ENCODE data around the gene GPS1. TPM values are rescaled to one million over a fixed set of nuclear protein-coding genes. Genes with fewer than 3 reads are reported as not detected.
A peak's percentile ranks its signal among the peaks of the same experiment; 100 is the strongest.

The GPS1 gene
- total RNA-seq, 1 experiment from 2014 or later = 181 TPM

- POLR2A ChIA-PET = interaction anchor here (1.5 kb wide), 1 partner anchor 28 kb away, joined by 4 read pairs; no protein-coding TSS in a partner anchor
- no peak for DNase-seq (ENCODE audit: low spot score)
- no peak for ATAC-seq
- no peak overlapping the region for H3K4me3 Mint-ChIP-seq
- no peak overlapping the region for H3K27ac Mint-ChIP-seq
- no peaks in the 10 kb centered on the region for H3K27me3 Mint-ChIP-seq (ENCODE audit: low read depth)
- H3K9me3 Mint-ChIP-seq = no peaks in the 10 kb centered on the region
- TF ChIP-seq NR3C1 (CRISPR knock-in tag; conservative IDR thresholded peaks at IDR 0.05; ENCODE audit: low read depth) (no peak), GRHL2 (CRISPR knock-in tag; IDR thresholded peaks at IDR 0.05; ENCODE audit: insufficient replicate concordance, severe bottlenecking) (no peak), AR (CRISPR knock-in tag; IDR thresholded peaks at IDR 0.05) (no peak), PREB (CRISPR knock-in tag; IDR thresholded peaks at IDR 0.05; ENCODE audit: borderline replicate concordance) (no peak), ZSCAN18 (CRISPR knock-in tag; IDR thresholded peaks at IDR 0.05) (no peak), ZNF281 (CRISPR knock-in tag; IDR thresholded peaks at IDR 0.05) (no peak), ZNF138 (CRISPR knock-in tag; conservative IDR thresholded peaks at IDR 0.05) (no peak), FOXP1 (CRISPR knock-in tag; IDR thresholded peaks at IDR 0.05; ENCODE audit: borderline replicate concordance) (no peak), PRRX2 (CRISPR knock-in tag; IDR thresholded peaks at IDR 0.05) (no peak), SMAD3 (CRISPR knock-in tag; IDR thresholded peaks at IDR 0.05; ENCODE audit: borderline replicate concordance) (no peak), ZBTB21 (CRISPR knock-in tag; IDR thresholded peaks at IDR 0.05; ENCODE audit: borderline replicate concordance) (no peak), JAZF1 (CRISPR knock-in tag; IDR thresholded peaks at IDR 0.05) (no peak), NFYB (CRISPR knock-in tag; conservative IDR thresholded peaks at IDR 0.05; ENCODE audit: low read depth) (no peak), ZNF232 (CRISPR knock-in tag; IDR thresholded peaks at IDR 0.05) (no peak)
- H3K36me3 Mint-ChIP-seq = peaks cover 8% of the 10 kb centered on the region; the same call in 1 of the 2 replicates
- H3K4me1 Mint-ChIP-seq = no peaks in the 10 kb centered on the region
- CTCF ChIA-PET = no interaction called here
Observed at GRCh38 chr17:82058855-82059249, 7.2 kb downstream of the GPS1 start.

- no peak overlapping the region for H3K27ac Mint-ChIP-seq
- no peaks in the 10 kb centered on the region for H3K9me3 Mint-ChIP-seq
- CTCF ChIA-PET = interaction anchor here (0.8 kb wide), 1 partner anchor 22 kb away, joined by 3 read pairs; the partner anchor contains the start of gene DCXR
- TF ChIP-seq NFATC4 (CRISPR knock-in tag; IDR thresholded peaks at IDR 0.05) (0 out of 2 replicates have a peak, but pooled peaks have one; percentile 7), ARID4B (CRISPR knock-in tag; IDR thresholded peaks at IDR 0.05; ENCODE audit: borderline replicate concordance) (no peak)
Observed at GRCh38 chr17:82059272-82060000, 7.7 kb downstream of the GPS1 start.

More at GRCh38 chr17:82059272-82060000, 7.7 kb downstream of the GPS1 start:
- DNase-seq (ENCODE audit: low spot score) (no peak), ATAC-seq (no peak)
- Mint-ChIP-seq H3K27me3 (ENCODE audit: low read depth) (no peaks in the 10 kb centered on the region), H3K36me3 (peaks cover 8% of the 10 kb centered on the region; the same call in 1 of the 2 replicates), H3K4me3 (no peak overlapping the region), H3K4me1 (no peaks in the 10 kb centered on the region)
- POLR2A ChIA-PET = interaction anchor here (1.5 kb wide), 1 partner anchor 29 kb away, joined by 4 read pairs; no protein-coding TSS in a partner anchor
